ENCODE data around the gene YBEY. TPM values are rescaled to one million over a fixed set of nuclear protein-coding genes. Genes with fewer than 3 reads are reported as not detected.

Gene YBEY
- total RNA-seq, 4 donors from 2014 or later = 4.8 to 33.5 (median 9.1) TPM; not detected in 1

DNA sequence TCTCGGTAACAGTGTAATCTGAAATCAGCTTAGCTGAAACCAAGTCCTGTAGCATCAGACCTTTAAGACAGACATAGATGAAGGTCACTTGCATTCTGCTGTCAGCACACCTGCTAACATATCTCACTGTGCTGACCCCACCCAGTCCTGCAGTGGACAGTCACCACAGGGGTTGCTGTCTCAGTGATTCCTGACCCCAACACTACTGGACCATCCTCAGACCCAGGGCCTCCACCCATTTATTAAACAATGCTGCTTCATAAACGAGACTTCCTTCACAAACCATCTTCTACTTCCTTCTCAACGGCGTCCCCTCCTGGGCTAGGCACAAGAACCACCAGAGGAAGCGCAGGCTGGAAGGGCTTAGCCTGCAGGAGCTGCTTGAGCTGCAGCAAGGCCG lies 39.8 kb upstream of the YBEY start:
- peaks cover 0 to 77% (median 34%) of the 10 kb centered on the region in 4 donors for H3K36me3 ChIP-seq

DNA sequence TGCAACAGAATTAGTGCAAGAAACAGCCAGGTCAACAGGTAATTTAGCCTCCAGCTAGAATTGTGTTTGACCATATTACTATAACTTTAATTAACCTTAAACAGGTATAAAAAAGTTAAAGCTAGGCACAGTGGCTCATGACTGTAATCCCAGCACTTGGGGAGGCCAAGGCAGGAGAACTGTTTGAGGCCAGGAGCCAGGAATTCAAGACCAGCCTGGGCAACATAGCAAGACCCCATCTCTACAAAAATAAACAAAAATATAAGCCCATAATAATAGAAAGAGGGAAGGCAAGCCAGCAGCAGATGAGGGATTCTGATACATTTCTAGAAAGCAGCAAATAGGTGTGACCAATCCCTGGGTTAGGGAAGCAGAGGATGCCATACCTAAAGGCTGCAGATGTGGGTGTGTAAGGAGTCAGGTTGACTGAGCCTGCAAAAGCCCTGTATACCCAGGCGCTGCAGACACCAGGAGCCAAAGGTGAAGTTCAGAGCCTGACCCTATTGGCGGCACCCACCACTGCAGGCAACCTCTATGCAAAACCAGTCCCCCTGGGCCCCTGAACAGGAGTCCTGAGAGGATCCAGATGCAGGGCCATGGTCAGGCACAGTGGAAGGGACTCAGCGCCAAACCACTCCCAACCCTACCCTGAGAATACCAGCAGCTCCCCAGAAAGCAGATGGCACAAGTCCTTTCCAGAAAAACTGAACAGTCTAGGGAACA lies 38.3 kb upstream of the YBEY start:
- in situ Hi-C loops (cut with MboI; ENCODE audit: low pct_ligation_motif_present in 1 of 4, low pct_unique_long_range_greater_than_20kb in 1 of 4, low sequenced_read_pairs in 3 of 4) (no loop called here), intact Hi-C loops (cut with DNase I; ENCODE audit: low total_unique reads) (no loop called here)
- no peak for DNase-seq
- Histone ChIP-seq H3K4me3 (no peak overlapping the region), H3K9me3 (no peaks in the 10 kb centered on the region), H3K4me1 (no peaks in the 10 kb centered on the region), H3K27ac (no peak overlapping the region), H3K27me3 (no peaks in the 10 kb centered on the region), H3K36me3 (peaks cover 0 to 70% (median 34%) of the 10 kb centered on the region in 4 donors)
- WGBS, 2 donors (ENCODE audit: low coverage in 1 of 2) = 97 to 100% methylated on average over 1 to 3 of the region's 3 CpGs
- TF ChIP-seq POLR2AphosphoS5 (IDR thresholded peaks at IDR 0.05) (no peak), POLR2A (IDR thresholded peaks at IDR 0.05) (no peak), EP300 (IDR thresholded peaks at IDR 0.05; ENCODE audit: low read depth) (no peak)
- TF ChIP-seq, protein P1, sequence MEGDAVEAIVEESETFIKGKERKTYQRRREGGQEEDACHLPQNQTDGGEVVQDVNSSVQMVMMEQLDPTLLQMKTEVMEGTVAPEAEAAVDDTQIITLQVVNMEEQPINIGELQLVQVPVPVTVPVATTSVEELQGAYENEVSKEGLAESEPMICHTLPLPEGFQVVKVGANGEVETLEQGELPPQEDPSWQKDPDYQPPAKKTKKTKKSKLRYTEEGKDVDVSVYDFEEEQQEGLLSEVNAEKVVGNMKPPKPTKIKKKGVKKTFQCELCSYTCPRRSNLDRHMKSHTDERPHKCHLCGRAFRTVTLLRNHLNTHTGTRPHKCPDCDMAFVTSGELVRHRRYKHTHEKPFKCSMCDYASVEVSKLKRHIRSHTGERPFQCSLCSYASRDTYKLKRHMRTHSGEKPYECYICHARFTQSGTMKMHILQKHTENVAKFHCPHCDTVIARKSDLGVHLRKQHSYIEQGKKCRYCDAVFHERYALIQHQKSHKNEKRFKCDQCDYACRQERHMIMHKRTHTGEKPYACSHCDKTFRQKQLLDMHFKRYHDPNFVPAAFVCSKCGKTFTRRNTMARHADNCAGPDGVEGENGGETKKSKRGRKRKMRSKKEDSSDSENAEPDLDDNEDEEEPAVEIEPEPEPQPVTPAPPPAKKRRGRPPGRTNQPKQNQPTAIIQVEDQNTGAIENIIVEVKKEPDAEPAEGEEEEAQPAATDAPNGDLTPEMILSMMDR (IDR thresholded peaks at IDR 0.05) = no peak

More for the DNA sequence above, 39.8 kb upstream of the YBEY start:
- intact Hi-C loops (cut with DNase I; ENCODE audit: low total_unique reads) = no loop called here
- in situ Hi-C loops (cut with MboI; ENCODE audit: low pct_ligation_motif_present in 1 of 4, low pct_unique_long_range_greater_than_20kb in 1 of 4, low sequenced_read_pairs in 3 of 4) = no loop called here
- Histone ChIP-seq H3K4me3 (no peak overlapping the region), H3K27ac (no peak overlapping the region), H3K4me1 (no peaks in the 10 kb centered on the region), H3K27me3 (no peaks in the 10 kb centered on the region), H3K9me3 (no peaks in the 10 kb centered on the region)
- 79 to 90% methylated on average over 1 to 6 of the region's 6 CpGs for WGBS, 2 donors (ENCODE audit: low coverage in 1 of 2)
- no peak for TF ChIP-seq POLR2AphosphoS5 (IDR thresholded peaks at IDR 0.05)
- TF ChIP-seq EP300 (IDR thresholded peaks at IDR 0.05; ENCODE audit: low read depth) = no peak
- TF ChIP-seq POLR2A (IDR thresholded peaks at IDR 0.05) = no peak
- TF ChIP-seq, protein P1 (IDR thresholded peaks at IDR 0.05) = peak in 1 of 5 experiments; percentile 12
- DNase-seq = no peak

DNA sequence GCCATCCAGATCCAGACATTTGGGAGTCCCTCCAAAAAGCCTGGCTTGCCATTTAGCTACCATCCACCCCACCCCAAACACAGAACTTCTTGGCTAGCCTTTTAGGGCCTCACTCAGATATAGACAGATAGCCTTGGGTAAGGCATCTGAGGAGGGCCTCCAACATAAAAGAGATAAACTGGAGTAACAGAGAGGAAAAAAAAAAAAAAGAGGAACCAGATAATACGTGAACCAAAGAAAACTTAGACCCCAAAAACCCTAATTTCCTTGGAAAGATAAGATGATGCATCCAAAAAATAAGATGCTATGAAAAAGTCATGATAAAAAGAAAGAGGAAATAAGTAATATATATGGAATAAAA lies 37.7 kb upstream of the YBEY start:
- TF ChIP-seq, protein P1 (IDR thresholded peaks at IDR 0.05) = no peak
- no peak for TF ChIP-seq POLR2A (IDR thresholded peaks at IDR 0.05)
- no peak for DNase-seq
- Histone ChIP-seq H3K4me1 (no peaks in the 10 kb centered on the region), H3K27me3 (no peaks in the 10 kb centered on the region), H3K9me3 (no peaks in the 10 kb centered on the region), H3K27ac (no peak overlapping the region), H3K36me3 (peaks cover 0 to 65% (median 32%) of the 10 kb centered on the region in 4 donors), H3K4me3 (no peak overlapping the region)
- in situ Hi-C loops (cut with MboI; ENCODE audit: low pct_ligation_motif_present in 1 of 4, low pct_unique_long_range_greater_than_20kb in 1 of 4, low sequenced_read_pairs in 3 of 4) = no loop called here
- WGBS, 2 donors (ENCODE audit: low coverage in 1 of 2) = 85 to 89% methylated on average over 1 of the region's 1 CpG
- intact Hi-C loops (cut with DNase I; ENCODE audit: low total_unique reads) = no loop called here

DNA sequence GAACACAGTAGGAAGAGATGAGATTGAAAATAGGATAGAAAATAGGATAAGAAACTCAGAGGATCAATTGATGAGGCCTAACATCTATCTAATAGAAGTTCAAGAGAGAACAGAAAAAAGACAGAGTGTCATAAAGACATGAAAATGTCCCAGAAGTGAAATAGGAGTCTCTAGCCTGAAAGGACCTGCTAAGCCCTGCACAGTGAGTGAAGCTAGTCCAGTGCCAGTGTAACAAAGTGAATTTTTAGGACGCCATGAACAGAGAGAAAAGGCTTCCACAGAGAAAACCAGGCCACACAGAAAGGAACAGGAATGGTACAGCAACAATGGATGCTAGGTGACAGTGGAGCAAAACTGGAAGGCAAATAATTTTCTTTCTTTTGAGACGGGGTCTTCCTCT lies 37.3 kb upstream of the YBEY start:
- no peak overlapping the region for H3K27ac ChIP-seq
- H3K4me1 ChIP-seq = no peaks in the 10 kb centered on the region
- no peaks in the 10 kb centered on the region for H3K9me3 ChIP-seq
- in situ Hi-C loops (cut with MboI; ENCODE audit: low pct_ligation_motif_present in 1 of 4, low pct_unique_long_range_greater_than_20kb in 1 of 4, low sequenced_read_pairs in 3 of 4) = no loop called here
- H3K27me3 ChIP-seq = no peaks in the 10 kb centered on the region
- H3K36me3 ChIP-seq = peaks cover 0 to 66% (median 30%) of the 10 kb centered on the region in 4 donors
- DNase-seq = no peak
- intact Hi-C loops (cut with DNase I; ENCODE audit: low total_unique reads) = no loop called here
- H3K4me3 ChIP-seq = no peak overlapping the region
- TF ChIP-seq, protein P1 (IDR thresholded peaks at IDR 0.05) = no peak
- no peak for TF ChIP-seq EP300 (IDR thresholded peaks at IDR 0.05; ENCODE audit: low read depth)
- no peak for TF ChIP-seq POLR2A (IDR thresholded peaks at IDR 0.05)
- TF ChIP-seq POLR2AphosphoS5 (IDR thresholded peaks at IDR 0.05) = no peak
- 80 to 96% methylated on average over 2 of the region's 2 CpGs for WGBS, 2 donors (ENCODE audit: low coverage in 1 of 2)

Data from transverse colon (tissue), 4 donors.